ENCODE results near the gene NCF2. TPM values are rescaled to one million over a fixed set of nuclear protein-coding genes. Genes with fewer than 3 reads are reported as not detected.

NCF2 gene
- total and polyA plus RNA-seq, 12 donors: 2.3 to 22.7 (median 13.9) TPM

- Histone ChIP-seq H3K27ac (no peak overlapping the region), H3K4me1 (replicated peaks in 1 of 2) (no peaks in the 10 kb centered on the region), H3K4me3 (no peak overlapping the region), H3K36me3 (replicated peaks in 1 of 2) (peaks cover 0 to 51% of the 10 kb centered on the region in 2 donors), H3K27me3 (no peaks in the 10 kb centered on the region), H3K9me3 (replicated peaks in 1 of 3) (no peaks in the 10 kb centered on the region)
- intact Hi-C loops (cut with DNase I): no loop called here
- TF ChIP-seq, protein P1, sequence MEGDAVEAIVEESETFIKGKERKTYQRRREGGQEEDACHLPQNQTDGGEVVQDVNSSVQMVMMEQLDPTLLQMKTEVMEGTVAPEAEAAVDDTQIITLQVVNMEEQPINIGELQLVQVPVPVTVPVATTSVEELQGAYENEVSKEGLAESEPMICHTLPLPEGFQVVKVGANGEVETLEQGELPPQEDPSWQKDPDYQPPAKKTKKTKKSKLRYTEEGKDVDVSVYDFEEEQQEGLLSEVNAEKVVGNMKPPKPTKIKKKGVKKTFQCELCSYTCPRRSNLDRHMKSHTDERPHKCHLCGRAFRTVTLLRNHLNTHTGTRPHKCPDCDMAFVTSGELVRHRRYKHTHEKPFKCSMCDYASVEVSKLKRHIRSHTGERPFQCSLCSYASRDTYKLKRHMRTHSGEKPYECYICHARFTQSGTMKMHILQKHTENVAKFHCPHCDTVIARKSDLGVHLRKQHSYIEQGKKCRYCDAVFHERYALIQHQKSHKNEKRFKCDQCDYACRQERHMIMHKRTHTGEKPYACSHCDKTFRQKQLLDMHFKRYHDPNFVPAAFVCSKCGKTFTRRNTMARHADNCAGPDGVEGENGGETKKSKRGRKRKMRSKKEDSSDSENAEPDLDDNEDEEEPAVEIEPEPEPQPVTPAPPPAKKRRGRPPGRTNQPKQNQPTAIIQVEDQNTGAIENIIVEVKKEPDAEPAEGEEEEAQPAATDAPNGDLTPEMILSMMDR (IDR thresholded peaks at IDR 0.05): no peak
- no peak for TF ChIP-seq POLR2A (IDR thresholded peaks at IDR 0.05)
- 84 to 90% (median 90%) methylated on average over 6 of the region's 6 CpGs for WGBS, 4 donors
- DNase-seq: no peak
Observed at GRCh38 chr1:183552891-183553290, 37.4 kb downstream of the NCF2 start.

DNA sequence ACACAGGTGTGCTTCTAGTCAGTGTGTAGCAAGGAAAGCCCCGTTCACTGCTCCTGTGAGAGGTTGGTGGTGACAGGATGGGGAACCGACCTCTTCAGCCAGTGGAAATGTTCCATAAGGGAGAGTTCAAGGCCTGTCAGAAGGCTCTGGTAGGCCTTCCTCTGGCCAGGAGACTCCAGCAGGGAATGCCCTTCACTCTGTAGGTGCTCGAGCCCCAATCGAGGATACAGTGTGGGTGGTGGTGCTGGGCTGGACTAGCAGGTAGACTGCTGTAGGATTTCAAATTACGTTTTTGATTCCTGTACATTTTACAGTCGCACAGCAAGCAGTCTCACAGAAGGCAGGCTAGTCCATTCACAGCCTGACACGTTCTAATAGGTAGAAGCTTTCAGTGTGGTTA is 37.8 kb downstream of the NCF2 start:
- WGBS, 4 donors: 85 to 96% (median 88%) methylated on average over 7 of the region's 7 CpGs
- peaks cover 0 to 51% of the 10 kb centered on the region in 2 donors for H3K36me3 ChIP-seq (replicated peaks in 1 of 2)
- intact Hi-C loops (cut with DNase I): no loop called here

DNA sequence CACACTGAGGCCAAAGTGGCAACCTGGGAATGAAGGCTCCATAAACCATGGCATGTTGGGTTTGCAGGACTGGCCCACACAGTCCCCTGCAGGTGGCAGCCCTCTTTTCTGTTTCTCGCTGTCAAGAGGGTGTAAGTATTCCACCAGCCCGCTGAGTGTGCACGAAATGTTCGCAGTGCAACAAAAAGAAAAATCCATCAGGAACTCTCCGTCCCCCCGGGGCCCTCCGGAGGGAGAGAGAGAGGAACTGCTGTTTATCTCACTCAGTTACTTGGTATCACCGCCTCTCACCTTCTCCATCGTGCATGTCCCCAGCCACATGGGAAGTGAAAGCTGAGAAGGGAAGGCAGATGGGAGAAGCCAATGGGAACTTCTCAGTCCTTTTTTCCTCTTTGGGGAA is 38.3 kb downstream of the NCF2 start:
- intact Hi-C loops (cut with DNase I): no loop called here
- Histone ChIP-seq H3K36me3 (replicated peaks in 1 of 2) (peaks cover 0 to 51% of the 10 kb centered on the region in 2 donors), H3K27me3 (no peaks in the 10 kb centered on the region), H3K4me1 (replicated peaks in 1 of 2) (no peaks in the 10 kb centered on the region), H3K27ac (no peak overlapping the region), H3K9me3 (replicated peaks in 1 of 3) (no peaks in the 10 kb centered on the region), H3K4me3 (no peak overlapping the region)
- no peak for DNase-seq
- 81 to 92% (median 90%) methylated on average over 9 of the region's 9 CpGs for WGBS, 4 donors
- TF ChIP-seq, protein P1 (IDR thresholded peaks at IDR 0.05): no peak
- no peak for TF ChIP-seq POLR2A (IDR thresholded peaks at IDR 0.05)

More for the DNA sequence above, 37.8 kb downstream of the NCF2 start:
- Histone ChIP-seq H3K4me3 (no peak overlapping the region), H3K4me1 (replicated peaks in 1 of 2) (no peaks in the 10 kb centered on the region), H3K9me3 (replicated peaks in 1 of 3) (no peaks in the 10 kb centered on the region), H3K27ac (no peak overlapping the region), H3K27me3 (no peaks in the 10 kb centered on the region)
- no peak for DNase-seq
- TF ChIP-seq, protein P1 (IDR thresholded peaks at IDR 0.05): no peak
- no peak for TF ChIP-seq POLR2A (IDR thresholded peaks at IDR 0.05)

GRCh38 chr1:183550915-183551314 is 39.3 kb downstream of the NCF2 start:
- 50 to 56% (median 51%) methylated on average over 3 of the region's 3 CpGs for WGBS, 4 donors
- Histone ChIP-seq H3K36me3 (replicated peaks in 1 of 2) (peaks cover 0 to 51% of the 10 kb centered on the region in 2 donors), H3K4me3 (no peak overlapping the region), H3K27me3 (no peaks in the 10 kb centered on the region), H3K9me3 (replicated peaks in 1 of 3) (no peaks in the 10 kb centered on the region), H3K4me1 (replicated peaks in 1 of 2) (peaks cover 8 to 9% of the 10 kb centered on the region in 2 donors), H3K27ac (no peak overlapping the region)
- intact Hi-C loops (cut with DNase I): no loop called here
- no peak for TF ChIP-seq POLR2A (IDR thresholded peaks at IDR 0.05)
- TF ChIP-seq, protein P1 (IDR thresholded peaks at IDR 0.05): no peak
- no peak for DNase-seq
